GM21528 (cell line): ENCODE measurements around the gene ZNF883.
"Not testable (repeated sequence)": the region's sequence is repeated elsewhere in the genome, so short reads cannot be mapped to it uniquely, and the experiment has no call there.

Source experiments
- ATAC-seq: cut with Tn5 transposase; IDR thresholded peaks from one replicate; pipeline ENCODE4 v1.9.1; 2021; ENCODE audit warnings: mild to moderate bottlenecking, moderate library complexity; ENCODE audit not compliant: unreplicated experiment, low FRiP score

Gene ZNF883

GRCh38 chr9:113011911-113012381, at the start of gene ZNF883:
TSS of gene ZNF883 (minus strand) at chr9:113012192.
- no peak for ATAC-seq

GRCh38 chr9:113061072-113061850, 49.3 kb upstream of the ZNF883 start:
- ATAC-seq, result not testable (repeated sequence)

- not testable (repeated sequence) for ATAC-seq
Observed at GRCh38 chr9:113059581-113060284, 47.7 kb upstream of the ZNF883 start.

- no peak for ATAC-seq
Observed at GRCh38 chr9:113057193-113057592, 45.2 kb upstream of the ZNF883 start.

- ATAC-seq, result peak; percentile 98
Observed at GRCh38 chr9:113056191-113057106, 44.5 kb upstream of the ZNF883 start, which contains the start of gene ZFP37. TSS of gene ZFP37 (minus strand) at chr9:113056724. CDS start at chr9:113056688, 36 bp downstream.

GRCh38 chr9:113042884-113043657, 31.1 kb upstream of the ZNF883 start:
- no peak for ATAC-seq

- no peak for ATAC-seq
Observed at GRCh38 chr9:113026200-113026599, 14.2 kb upstream of the ZNF883 start.

- no peak for ATAC-seq
Observed at GRCh38 chr9:113018247-113018646, 6.3 kb upstream of the ZNF883 start.

GRCh38 chr9:113012492-113012891, 500 bp upstream of the ZNF883 start:
- no peak for ATAC-seq

- no peak for ATAC-seq
Observed at GRCh38 chr9:113005777-113006176, 6.2 kb downstream of the ZNF883 start.

- ATAC-seq, result no peak
Observed at GRCh38 chr9:112997236-112997941, 14.6 kb downstream of the ZNF883 start.

- no peak for ATAC-seq
Observed at GRCh38 chr9:112971415-112971814, 40.6 kb downstream of the ZNF883 start.

GRCh38 chr9:112970939-112971338, 41.1 kb downstream of the ZNF883 start:
- ATAC-seq, result no peak

GRCh38 chr9:112969730-112970129, 42.3 kb downstream of the ZNF883 start:
- no peak for ATAC-seq

- no peak for ATAC-seq
Observed at GRCh38 chr9:112955550-112955949, 56.4 kb downstream of the ZNF883 start.

GRCh38 chr9:112945620-112946208, 66.3 kb downstream of the ZNF883 start:
- no peak for ATAC-seq

- no peak for ATAC-seq
Observed at GRCh38 chr9:112939418-112939817, 72.6 kb downstream of the ZNF883 start.

GRCh38 chr9:112933696-112934095, 78.3 kb downstream of the ZNF883 start:
- no peak for ATAC-seq
